HG03280 (cell line): ENCODE data around the gene NUP62.

ENCODE experiments used
- ATAC-seq: cut with Tn5 transposase; IDR thresholded peaks from one replicate; pipeline ENCODE4 v1.9.1; 2021; ENCODE audit warnings: mild to moderate bottlenecking, moderate library complexity; ENCODE audit not compliant: unreplicated experiment

The NUP62 gene

DNA sequence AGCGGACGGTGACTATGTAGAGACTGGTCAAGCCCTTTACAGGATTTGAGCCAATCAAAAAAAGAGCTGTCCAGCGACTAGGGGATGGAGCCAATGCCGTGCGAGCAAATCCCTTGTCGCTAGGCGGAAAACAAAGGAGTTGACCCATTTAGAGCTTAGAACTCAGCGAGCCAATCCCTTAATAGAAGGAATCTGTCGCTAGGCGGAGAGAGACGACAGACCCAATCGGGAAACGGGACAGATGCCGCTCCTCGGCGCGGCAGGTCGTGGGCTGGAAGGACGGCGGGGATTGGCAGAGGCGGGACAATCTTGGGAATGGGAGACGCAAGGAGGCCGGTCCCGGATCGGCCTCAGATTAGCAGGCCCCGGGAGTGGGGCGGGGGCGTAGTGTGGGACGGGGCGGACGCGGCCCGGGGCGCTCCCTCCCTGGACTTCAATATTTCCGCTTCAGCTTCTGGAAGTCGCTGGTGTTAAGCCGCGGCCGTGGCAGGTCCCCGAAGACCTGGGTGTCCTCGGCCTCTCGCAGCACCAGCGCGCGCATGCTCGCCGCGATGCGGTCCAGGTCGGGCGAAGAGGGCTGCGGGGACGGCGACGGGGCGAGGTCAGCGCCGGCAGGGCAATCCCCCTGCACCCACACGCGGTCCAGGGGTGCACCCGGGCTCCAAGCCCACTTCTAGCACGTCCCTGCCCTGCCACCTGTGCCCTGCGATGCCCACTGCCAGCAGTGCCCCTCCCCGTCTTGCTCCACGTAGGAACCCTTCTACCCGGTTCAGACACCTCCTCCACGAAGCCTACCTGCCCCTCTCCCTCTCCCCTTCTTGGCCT is 59.6 kb downstream of the NUP62 start:
- peak; percentile 65 for ATAC-seq

DNA sequence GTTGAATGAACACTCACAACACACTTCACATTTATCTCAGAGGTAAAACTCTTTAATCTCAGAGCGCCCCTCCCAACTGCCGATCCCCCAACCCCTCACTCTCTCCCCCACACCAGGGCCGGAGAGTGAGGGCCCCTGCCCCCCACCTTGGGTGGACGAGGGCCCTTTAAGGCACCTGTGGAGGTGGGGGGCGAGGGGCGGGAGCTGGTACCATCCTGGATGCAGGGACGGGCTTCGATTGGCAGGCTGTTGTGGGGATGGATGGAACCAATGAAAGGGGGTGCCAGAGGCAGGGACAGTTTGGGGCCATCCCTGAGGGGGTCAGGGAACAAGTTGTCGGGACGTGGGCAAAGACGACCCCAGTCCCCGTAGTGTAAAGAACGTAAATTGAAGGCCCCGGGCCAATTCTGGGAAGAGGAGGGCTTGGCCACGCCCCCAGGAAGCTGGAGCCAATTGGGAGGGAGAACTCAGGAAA is 60.3 kb downstream of the NUP62 start:
- ATAC-seq, result peak; percentile 6

DNA sequence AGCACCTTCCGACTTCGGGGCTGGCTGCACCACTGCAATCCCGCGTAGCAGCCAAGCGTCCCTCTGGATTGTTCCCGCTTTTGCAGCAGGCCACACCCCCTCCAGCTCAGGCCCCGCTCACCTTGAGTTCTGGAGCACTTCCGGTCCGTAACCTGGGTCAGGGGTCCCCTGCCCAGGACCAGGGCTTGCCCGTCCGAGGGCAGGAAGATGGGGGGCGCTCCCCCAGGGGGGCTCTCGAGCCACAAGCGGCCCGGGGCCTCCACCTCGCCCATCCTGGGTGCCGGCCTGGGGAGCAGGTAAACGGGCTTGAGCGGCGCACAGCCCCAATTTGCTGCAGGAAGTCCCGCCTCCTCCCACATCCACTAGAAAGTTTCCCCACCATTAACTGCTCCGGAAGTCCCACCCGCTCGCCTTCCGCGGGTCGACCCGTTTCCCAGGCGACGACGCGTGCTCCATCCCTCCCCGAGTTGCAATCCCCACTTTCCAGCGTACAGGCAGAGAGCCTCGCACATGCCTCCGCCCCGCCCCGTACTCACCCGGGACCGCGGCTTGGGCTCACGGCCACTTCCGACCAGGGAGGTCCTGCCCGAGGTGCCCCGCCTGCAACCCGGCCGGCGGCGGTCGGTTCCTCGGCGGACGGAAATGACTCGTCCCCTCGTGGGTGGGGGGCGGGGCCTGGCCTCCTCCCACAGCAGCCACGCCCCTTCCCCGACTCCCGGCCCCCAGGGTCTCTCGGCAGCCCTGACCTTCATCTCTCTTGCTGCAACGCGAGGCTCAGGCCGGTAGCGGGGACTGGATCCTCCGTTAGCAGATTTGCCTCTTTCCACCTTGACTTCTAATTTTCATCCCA is 62.1 kb downstream of the NUP62 start, which contains the start of gene PNKP:
PNKP (minus strand) TSS at position 644 of the 850 bp plus-strand sequence; CDS start at position 272, 372 bp downstream.
- ATAC-seq, result peak; percentile 38

DNA sequence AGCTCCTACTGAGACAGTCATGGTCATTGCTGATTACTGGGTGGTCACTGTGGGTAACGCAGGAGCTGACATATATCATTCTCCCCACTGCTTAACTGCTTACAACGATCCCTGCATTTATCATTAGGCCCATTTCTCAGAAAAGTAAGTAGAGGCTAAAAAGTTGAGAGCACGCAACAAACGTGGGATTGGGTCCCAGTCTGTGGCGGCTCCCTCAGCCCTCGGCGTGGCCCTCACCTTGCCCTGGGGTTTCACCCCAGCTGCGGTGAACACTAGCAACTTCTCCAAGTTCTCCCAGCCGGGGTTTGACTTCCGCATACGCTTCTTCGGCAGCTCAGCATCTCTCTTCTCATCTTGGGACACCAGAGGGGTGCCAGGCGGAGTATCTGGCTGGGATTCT is 64.4 kb downstream of the NUP62 start:
- no peak for ATAC-seq

DNA sequence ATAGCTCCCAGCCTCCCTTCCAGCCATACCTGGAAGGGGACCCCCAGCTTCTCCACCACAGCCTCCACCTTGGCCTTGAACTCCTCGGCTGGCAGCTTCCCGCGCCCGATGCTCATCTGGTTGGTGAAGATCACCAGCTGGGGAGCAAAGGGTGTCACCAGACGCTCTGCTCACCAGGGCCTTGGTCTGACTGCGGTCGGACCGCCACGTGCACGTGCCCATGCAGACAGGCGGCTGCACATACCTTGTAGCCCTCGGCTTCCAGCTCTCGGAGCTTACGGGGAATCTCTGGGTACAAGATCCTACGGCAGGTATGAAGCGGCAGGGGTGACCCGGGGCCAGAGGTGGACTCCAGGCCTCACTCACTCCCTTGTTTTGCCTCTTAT is 65.4 kb downstream of the NUP62 start:
- no peak for ATAC-seq

DNA sequence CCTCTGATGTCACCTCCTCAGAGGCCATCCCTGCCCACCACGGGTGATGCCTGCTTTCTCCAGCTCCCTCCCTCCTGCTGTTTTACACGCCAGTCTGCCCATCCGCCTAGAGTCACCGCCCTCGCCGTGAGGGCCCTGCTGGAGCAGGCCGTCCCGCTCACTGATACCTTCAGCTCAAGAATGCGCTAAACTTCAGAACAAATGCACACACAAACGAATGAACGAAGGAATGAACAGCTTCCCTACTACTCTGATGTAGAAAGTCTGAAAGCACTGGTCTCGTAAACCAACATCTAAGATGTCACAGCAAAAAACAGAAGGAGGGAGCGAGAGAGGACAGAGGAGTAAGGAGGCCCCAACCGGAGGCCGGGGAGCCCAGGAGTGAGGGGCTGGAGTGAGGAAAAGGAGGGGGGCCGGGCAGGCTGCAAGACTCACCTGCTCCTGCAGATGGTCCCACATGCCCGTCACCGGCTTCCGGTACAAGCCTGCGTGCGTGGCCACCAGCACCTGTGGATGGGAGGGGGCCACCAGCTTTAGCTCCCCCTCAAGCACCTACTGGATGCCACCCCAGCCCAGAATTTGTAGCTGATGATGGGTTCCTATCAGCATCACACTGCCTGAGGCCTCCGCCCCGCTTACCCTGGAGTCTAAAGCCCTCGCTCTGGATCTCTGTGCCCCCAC is 65.9 kb downstream of the NUP62 start:
- ATAC-seq, result no peak

DNA sequence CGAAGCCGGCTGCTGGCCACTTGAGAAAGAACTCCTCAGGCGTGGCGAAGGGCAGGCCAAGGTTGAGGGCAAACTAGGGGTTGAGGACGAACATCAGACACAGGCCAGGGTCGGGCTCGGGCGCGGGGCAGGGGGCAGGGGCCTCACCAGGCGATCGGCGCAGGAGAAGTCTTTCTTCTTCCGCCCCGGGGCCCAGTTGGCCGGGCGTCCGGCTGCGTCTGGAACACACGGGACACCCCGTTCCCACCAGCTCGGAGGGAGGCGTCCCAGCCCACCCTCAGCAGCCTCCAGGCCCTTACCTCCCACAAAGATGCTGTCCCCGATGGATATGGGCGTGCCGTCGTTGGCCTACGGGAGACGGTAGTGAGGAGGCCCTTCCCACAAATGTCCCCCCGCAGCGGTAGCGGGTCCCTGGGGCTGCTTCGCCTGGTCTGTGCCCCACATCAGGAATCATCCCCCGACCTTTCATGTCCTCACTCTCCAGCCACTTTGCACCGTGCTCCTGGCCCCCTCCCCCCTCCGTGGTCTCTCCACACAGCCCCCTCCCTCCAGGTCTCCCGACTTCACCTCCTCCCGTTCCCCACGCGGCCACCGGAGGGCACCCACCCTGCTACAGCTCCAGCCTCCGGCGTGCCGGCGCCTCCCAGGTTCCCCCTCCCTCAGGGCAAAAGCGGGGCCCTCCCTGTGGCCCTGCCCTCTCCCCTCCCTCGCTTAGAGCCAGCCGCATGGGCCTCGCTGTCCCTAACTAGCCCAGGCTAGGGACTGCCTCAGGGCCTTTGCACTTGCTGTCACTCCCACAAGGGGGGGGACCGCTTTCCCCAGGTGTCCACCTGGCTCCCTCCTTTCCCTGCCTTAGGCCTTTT is 66.7 kb downstream of the NUP62 start:
- ATAC-seq, result no peak

DNA sequence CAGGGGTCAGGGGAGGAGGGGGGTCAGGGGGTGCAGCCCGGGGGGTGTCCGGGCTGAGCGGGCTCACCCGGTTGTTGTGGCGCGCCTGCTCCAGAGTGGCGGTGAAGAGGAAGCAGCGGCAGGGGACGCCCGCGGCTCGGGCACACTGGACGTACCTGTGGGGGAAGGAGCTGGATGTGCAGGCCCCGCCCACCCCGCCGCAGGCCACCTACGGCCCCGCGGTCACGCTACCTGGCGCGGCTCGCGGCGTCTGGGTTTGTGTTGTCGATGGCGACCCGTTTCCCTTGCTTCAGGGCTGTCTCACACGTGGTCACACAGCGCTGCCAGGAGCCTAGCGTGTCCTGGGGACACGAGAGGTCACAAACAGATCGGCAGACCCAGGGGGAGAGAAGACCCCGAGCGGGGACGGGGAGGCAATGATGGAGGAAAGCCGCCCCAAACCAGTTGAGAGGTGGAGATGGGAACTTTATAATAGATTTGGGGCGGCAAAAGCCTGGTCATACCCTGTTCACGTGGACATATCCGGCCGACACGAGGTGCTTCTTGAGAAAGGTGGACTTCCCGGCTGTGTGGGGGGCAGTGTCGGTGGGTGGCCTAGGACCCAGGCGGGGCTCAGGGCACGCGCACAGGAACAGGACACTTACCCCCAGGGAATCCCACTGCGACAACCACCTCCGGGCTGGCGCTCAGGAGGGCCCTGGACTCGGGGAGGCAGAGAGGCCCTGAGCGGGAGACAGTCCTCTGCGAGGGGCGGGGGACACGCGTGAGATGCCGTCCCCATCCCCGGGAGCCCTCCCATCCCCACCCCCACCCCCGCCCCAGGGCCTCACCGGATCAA is 67.5 kb downstream of the NUP62 start:
- no peak for ATAC-seq

DNA sequence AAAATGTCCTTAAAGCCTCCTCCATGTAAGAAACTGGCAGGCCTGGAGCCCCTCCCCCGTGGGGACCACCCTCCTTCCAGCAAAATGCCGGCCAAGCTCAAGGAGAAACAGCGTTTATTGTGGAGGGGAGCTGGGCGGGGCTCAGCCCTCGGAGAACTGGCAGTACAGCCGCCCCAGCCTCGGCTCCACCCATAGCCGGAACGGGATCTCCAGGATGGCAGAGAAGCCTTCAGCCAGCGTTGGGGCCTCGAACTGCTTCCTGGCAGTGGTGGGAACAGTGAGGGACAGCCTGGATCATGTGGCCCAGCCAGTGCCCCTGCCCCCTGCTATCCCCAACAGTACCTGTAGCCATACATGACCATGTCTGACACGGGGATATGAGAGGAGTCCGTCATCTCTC is 68.2 kb downstream of the NUP62 start:
- no peak for ATAC-seq

DNA sequence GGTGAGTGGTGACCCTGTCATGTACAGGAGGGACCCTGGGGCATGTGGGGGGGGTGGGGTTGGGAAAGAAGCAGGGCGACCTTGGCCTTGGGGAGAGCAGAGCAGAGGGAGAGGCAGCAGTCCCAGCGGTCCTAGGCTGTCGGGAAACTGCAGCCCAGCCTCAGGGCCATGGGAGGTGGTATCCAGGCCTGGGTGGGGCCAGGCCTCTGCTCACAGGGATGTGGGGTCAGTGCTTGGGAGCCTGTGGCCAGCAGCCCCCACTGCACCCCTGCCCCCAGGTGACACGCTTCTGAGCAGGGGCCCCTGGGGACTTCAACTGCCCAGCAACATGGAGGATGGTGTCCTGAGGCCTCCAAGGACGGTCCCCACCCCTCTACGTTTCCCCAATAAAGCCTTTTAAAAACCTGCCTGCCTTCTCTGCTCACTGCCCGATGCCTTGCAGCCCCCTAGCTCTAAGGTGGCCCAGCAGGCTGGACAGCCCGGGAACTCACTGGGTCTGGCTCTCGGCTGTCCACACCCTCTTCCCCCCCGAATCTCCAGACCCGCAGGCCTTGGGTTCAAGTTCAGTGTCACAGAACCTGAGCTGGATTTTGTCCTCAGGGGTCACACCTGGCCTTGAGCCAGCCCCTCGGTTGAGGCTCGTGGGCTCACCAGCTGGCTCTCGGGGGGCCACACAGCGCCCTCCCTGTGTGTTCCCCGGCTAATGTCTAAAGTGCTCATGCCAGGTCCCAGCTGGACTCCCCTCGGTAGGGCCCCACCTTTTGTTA is 68.8 kb downstream of the NUP62 start:
- no peak for ATAC-seq

DNA sequence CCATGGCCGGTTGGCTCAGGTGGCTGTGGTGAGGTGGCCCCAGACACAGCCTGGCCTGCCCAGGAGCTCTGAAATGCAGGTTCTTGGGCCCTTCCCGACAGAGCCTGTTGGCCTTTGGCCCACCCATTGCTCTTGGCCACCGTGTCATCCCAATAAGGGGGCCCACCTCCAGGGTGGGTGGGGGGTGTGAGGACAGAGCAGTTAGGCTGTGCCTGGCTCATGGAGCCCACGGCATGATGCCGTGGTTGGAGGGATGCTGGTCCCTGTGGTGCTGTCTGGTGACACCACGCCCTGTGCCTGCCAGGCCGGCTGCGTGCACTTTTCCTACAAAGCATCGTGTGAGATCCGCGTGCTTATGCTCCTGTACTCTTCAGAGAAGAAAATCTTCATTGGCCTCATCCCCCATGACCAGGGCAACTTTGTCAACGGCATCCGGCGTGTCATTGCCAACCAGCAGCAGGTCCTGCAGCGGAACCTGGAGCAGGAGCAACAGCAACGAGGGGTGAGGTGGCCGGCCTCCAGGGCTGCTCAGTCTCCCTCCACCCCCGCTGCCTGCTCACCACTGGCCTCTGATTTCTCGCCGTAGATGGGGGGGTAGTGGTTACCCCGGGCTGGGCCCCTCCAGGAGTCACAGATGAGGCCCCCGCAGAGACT is 69.5 kb downstream of the NUP62 start:
- ATAC-seq, result no peak

DNA sequence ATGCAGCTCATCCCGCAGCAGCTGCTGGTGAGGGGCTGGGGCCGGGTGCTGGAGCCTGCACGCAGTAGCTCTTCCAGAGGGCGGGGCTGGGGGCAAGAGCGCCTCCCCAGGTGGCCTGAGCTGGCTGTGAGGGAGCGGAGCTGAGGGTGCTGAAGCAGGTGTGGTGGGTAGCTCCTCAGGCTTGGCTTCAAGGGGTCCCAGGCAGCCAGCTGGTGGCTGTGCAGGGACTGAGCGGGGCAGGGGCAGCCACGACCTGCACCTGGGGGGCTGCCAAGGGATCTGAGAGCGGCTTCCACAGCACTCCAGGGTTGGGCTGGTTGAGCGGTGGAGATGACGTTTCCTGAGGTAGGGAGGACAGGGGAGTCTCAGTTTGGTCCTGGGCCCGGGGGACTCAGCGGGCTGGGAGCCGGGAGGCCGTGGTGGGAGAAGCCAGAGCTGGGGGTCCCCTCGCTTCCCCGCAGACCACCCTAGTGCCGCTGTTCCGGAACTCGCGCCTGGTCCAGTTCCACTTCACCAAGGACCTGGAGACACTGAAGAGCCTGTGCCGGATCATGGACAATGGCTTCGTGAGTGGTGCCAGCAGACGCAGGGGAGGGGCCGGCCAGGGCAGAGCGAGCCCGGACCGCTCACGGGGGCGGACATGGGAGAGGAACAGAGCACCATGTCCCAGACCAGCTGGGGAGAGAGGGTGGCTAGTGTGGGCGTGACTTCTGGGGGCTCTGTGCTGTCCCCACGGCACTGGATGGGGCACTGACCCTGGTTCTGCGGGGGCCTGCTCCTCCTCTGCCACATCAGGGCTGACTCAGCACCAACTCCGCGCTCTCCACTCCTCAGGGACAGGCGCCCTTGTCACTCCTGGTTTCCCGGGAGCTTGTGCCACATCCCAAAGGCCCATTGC is 71.0 kb downstream of the NUP62 start:
- no peak for ATAC-seq

DNA sequence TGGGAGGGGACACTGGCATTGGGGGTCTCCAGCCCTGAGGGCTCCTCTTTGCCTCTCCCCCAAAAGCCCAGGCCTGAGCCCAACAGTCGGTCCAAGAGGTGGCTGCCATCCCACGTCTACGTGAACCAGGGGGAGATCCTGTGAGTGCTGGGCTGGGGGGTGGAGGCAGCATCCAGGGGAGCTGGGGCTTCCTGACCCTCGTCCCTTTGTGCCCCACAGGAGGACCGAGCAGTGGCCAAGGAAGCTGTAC is 71.5 kb downstream of the NUP62 start:
- ATAC-seq, result no peak

DNA sequence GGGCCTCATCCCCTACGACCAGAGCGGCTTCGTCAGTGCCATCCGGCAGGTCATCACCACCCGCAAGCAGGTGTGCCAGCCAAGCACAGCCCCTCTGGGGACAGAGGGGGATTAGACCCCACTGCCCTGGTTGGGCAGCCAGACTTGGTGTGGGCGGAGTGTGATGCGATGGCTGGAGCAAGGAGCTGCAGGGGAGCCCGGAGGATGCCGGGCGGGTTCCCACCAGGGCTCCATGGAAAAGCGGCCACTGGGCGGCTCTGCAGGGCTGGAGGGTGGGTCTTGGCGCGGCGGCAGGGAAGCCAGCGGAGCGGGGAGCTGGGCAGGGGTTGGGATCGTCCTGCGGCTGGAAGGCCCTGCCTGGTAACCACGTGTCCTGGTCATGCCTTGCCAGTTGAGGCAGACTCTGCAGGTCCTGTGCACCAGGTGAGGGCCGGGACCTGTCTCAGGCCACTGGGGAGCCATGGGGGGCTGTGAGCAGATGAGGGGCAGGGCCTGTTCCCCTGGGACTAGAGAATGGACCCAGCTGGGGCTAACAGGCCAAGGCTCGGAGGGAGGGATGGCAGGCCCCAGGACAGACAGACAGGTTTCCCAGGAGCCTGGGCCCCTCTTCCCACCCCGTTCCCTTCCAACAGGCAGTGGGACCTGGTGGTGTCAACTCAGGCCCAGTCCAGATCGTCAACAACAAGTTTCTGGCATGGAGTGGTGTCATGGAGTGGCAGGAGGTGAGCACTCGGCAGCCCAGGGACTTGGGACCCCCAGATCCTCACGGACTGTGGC is 72.1 kb downstream of the NUP62 start:
- ATAC-seq, result no peak
